Measurements from ENCODE around the gene LRRC66.

DNA sequence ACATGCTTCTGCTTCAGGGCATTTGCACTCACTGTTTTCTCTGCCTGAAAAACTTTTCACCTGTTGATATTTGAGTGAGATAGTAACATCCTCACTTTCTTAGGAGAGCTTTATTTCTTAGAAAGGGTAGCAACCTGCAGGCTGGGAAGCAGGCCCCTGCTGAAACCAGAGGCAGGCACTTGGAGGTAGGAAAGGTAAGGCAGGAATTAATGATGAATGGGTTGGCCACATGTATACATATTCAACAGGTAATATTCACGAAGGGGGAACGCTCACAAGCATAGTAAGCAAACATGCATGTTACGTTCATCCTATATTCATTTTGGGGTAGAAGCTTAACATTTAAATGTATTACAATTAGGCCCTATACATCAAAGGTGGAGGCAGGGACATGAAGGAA is 34.1 kb upstream of the LRRC66 start:
- TF ChIP-seq, protein P1, sequence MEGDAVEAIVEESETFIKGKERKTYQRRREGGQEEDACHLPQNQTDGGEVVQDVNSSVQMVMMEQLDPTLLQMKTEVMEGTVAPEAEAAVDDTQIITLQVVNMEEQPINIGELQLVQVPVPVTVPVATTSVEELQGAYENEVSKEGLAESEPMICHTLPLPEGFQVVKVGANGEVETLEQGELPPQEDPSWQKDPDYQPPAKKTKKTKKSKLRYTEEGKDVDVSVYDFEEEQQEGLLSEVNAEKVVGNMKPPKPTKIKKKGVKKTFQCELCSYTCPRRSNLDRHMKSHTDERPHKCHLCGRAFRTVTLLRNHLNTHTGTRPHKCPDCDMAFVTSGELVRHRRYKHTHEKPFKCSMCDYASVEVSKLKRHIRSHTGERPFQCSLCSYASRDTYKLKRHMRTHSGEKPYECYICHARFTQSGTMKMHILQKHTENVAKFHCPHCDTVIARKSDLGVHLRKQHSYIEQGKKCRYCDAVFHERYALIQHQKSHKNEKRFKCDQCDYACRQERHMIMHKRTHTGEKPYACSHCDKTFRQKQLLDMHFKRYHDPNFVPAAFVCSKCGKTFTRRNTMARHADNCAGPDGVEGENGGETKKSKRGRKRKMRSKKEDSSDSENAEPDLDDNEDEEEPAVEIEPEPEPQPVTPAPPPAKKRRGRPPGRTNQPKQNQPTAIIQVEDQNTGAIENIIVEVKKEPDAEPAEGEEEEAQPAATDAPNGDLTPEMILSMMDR (IDR thresholded peaks at IDR 0.05), result no peak
- no peak for TF ChIP-seq POLR2A (IDR thresholded peaks at IDR 0.05)

Data from stomach (tissue), 4 donors.